ENCODE data around the gene DENND1C. TPM values are rescaled to one million over a fixed set of nuclear protein-coding genes. Genes with fewer than 3 reads are reported as not detected.

Gene DENND1C
- total and polyA plus RNA-seq, 2 of the 8 experiments (the other 6 are each of a cell fraction or from before 2014, with no cell fraction given), result 3.6 to 4.0 TPM

- H3K4me2 ChIP-seq (ENCODE audit: insufficient read depth in 1 of 2, low read depth in 2 of 2, low read length in 2 of 2), result no peak overlapping the region
- no peak overlapping the region for H3K4me3 ChIP-seq (ENCODE audit: extremely low read depth in 1 of 4, insufficient read depth in 2 of 4, low read depth in 3 of 4, low read length in 4 of 4)
- no peak overlapping the region for H3K9ac ChIP-seq (replicated peaks in 1 of 4; ENCODE audit: extremely low read depth in 1 of 4, low read depth in 3 of 4, low read length in 3 of 4)
- H3K23ac ChIP-seq (ENCODE audit: insufficient read length), result no peak overlapping the region
- DNase-seq (ENCODE audit: low read depth in 1 of 2, low spot score in 2 of 2), result no peak
- no peaks in the 10 kb centered on the region for H3K27me3 ChIP-seq (replicated peaks in 1 of 4; ENCODE audit: control insufficient read depth in 3 of 4, extremely low read depth in 1 of 4, insufficient read depth in 3 of 4, low read length in 3 of 4)
- ChIA-PET CTCF (ENCODE audit: partially characterized antibody) (interaction anchor here (0.9 kb wide), 1 partner anchor 13 kb away, joined by 5 read pairs; no protein-coding TSS in a partner anchor), POLR2A (ENCODE audit: partially characterized antibody) (interaction anchor here (1.2 kb wide), 1 partner anchor 9 kb away, joined by 4 read pairs; no protein-coding TSS in a partner anchor)
- H3K4ac ChIP-seq (replicated peaks; ENCODE audit: insufficient read length, low read depth, low read length), result no peak overlapping the region
- no peaks in the 10 kb centered on the region for H3K23me2 ChIP-seq (ENCODE audit: low read depth, low read length)
- H3K27ac ChIP-seq (ENCODE audit: low read depth, low read length), result no peak overlapping the region
- H2BK12ac ChIP-seq (ENCODE audit: low read depth, low read length), result no peak overlapping the region
- H3K36me3 ChIP-seq (ENCODE audit: control insufficient read depth in 2 of 4, insufficient read depth in 4 of 4, low read length in 3 of 4), result peaks cover 5 to 30% (median 10%) of the 10 kb centered on the region in 4 experiments; a peak in 7 of 8 replicates
- no peak overlapping the region for H2AFZ ChIP-seq (ENCODE audit: low read length)
- no peaks in the 10 kb centered on the region for H3K79me1 ChIP-seq (ENCODE audit: low read depth, low read length)
- FAIRE-seq, result no peak
- no peak overlapping the region for H3K18ac ChIP-seq (ENCODE audit: extremely low read depth, low read length)
- 84% methylated on average over 19 of the region's 19 CpGs; no CpG with 5 or more reads in 1 of the 2 experiments for WGBS, 2 experiments (ENCODE audit: extremely low coverage in 1 of 2, insufficient coverage in 1 of 2, insufficient read length in 1 of 2, insufficient replicate concordance in 2 of 2, low coverage in 1 of 2, low lambda C conversion rate in 2 of 2, missing lambda C conversion rate in 1 of 2)
- no peaks in the 10 kb centered on the region for H4K20me1 ChIP-seq (replicated peaks in 1 of 2; ENCODE audit: control insufficient read depth in 1 of 2, insufficient read depth in 2 of 2, low read length in 2 of 2)
- no peak overlapping the region for H3K56ac ChIP-seq (replicated peaks; ENCODE audit: insufficient read length, low read depth, low read length)
- no peak overlapping the region for H2BK120ac ChIP-seq (replicated peaks; ENCODE audit: low read depth, low read length)
- H3K4me1 ChIP-seq (replicated peaks in 1 of 4; ENCODE audit: control insufficient read depth in 3 of 4, insufficient read depth in 4 of 4, low read length in 3 of 4), result no peaks in the 10 kb centered on the region
- no peak overlapping the region for H3K14ac ChIP-seq (ENCODE audit: insufficient read length)
- peaks cover 0 to 8% of the 10 kb centered on the region in 2 experiments; a peak in 1 of 4 replicates for H3K9me3 ChIP-seq (ENCODE audit: insufficient read depth in 2 of 2, low read depth in 1 of 2, low read length in 1 of 2)
- no peak overlapping the region; the same call in 1 of the 2 replicates for H4K8ac ChIP-seq (ENCODE audit: extremely low read depth, insufficient read depth, low read length)
- H4K5ac ChIP-seq (ENCODE audit: insufficient read length, low read depth, low read length), result no peak overlapping the region
- no peak overlapping the region for H2BK20ac ChIP-seq (ENCODE audit: low read length)
- H2BK5ac ChIP-seq (ENCODE audit: low read depth, low read length), result no peak overlapping the region
- no peak overlapping the region for H2AK5ac ChIP-seq (ENCODE audit: low read depth, low read length)
- H4K91ac ChIP-seq (replicated peaks; ENCODE audit: insufficient read length, low read length), result no peak overlapping the region
- no peak for TF ChIP-seq TCF12 (IDR thresholded peaks at IDR 0.05; ENCODE audit: low read depth, low read length)
- no peak for TF ChIP-seq MAX (IDR thresholded peaks at IDR 0.05)
- TF ChIP-seq POLR2A (IDR thresholded peaks at IDR 0.05; ENCODE audit: control extremely low read depth in 1 of 2, low read depth in 2 of 2, low read length in 2 of 2), result no peak
- no peak for TF ChIP-seq ATF3 (IDR thresholded peaks at IDR 0.05; ENCODE audit: insufficient read depth, low read depth, low read length)
- TF ChIP-seq CBX8 (IDR thresholded peaks at IDR 0.05; ENCODE audit: borderline replicate concordance, low read depth, low read length), result no peak
- TF ChIP-seq SUZ12 (IDR thresholded peaks at IDR 0.05; ENCODE audit: low read length), result no peak
- no peak for TF ChIP-seq SIRT6 (IDR thresholded peaks at IDR 0.05; ENCODE audit: low read length)
- no peak overlapping the region for H2BK15ac ChIP-seq (ENCODE audit: low read length)
- H3K79me2 ChIP-seq (ENCODE audit: control insufficient read depth in 1 of 2, insufficient read depth in 2 of 2, low read length in 2 of 2), result no peaks in the 10 kb centered on the region
Observed at GRCh38 chr19:6452223-6452614, 29.4 kb downstream of the DENND1C start.
